HEK293T (cell line): ENCODE data around the gene RNF138.

Experiments
- CTCF ChIA-PET: fragments of 350-600 bp; formaldehyde crosslinking; extraction: SDS; loops from one replicate; lab custom pipeline; 2021; ENCODE audit warnings: antibody characterized with exemption, inconsistent platforms; lab: Yijun Ruan, JAX
- POLR2A ChIA-PET: fragments of 350-600 bp; formaldehyde crosslinking; extraction: SDS; loops from one replicate; lab custom pipeline; 2020; ENCODE audit warnings: antibody characterized with exemption, inconsistent platforms; lab: Yijun Ruan, JAX
- DNase-seq: peaks from one replicate; pipeline ENCODE4 v3.0.0; 2012; ENCODE audit warnings: mixed read lengths; ENCODE audit errors: extremely low spot score
- ARNT ChIP-seq: fragments of 450-650 bp; IDR thresholded peaks from 2 replicates; pipeline ENCODE4 v1.6.1; 2017; ENCODE audit warnings: mild to moderate bottlenecking
- BHLHE40 ChIP-seq: fragments of 450-650 bp; IDR thresholded peaks from 2 replicates; pipeline ENCODE4 v1.6.1; 2016; ENCODE audit warnings: mild to moderate bottlenecking, moderate library complexity, borderline replicate concordance
- CTBP1 ChIP-seq: fragments of 450-650 bp; IDR thresholded peaks from 2 replicates; pipeline ENCODE4 v1.6.1; 2016; ENCODE audit warnings: borderline replicate concordance
- ELF4 ChIP-seq: fragments of 450-650 bp; IDR thresholded peaks from 2 replicates; pipeline ENCODE4 v1.6.1; 2017; ENCODE audit warnings: antibody characterized with exemption
- FOXA1 ChIP-seq: fragments of 450-650 bp; IDR thresholded peaks from 2 replicates; pipeline ENCODE4 v1.6.1; 2016; ENCODE audit warnings: mild to moderate bottlenecking
- FOXK2 ChIP-seq: fragments of 450-650 bp; IDR thresholded peaks from 2 replicates; pipeline ENCODE4 v1.6.1; 2016; ENCODE audit warnings: mild to moderate bottlenecking
- FOXM1 ChIP-seq: fragments of 450-650 bp; IDR thresholded peaks from 2 replicates; pipeline ENCODE4 v1.6.1; 2017; ENCODE audit warnings: mild to moderate bottlenecking, borderline replicate concordance
- HDGF ChIP-seq: fragments of 450-650 bp; IDR thresholded peaks from 2 replicates; pipeline ENCODE4 v1.6.1; 2017; ENCODE audit warnings: antibody characterized with exemption, borderline replicate concordance
- L3MBTL2 ChIP-seq: fragments of 450-650 bp; conservative IDR thresholded peaks from 2 replicates; pipeline ENCODE4 v1.6.1; 2016; ENCODE audit warnings: mild to moderate bottlenecking
- LEF1 ChIP-seq: fragments of 450-650 bp; IDR thresholded peaks from 2 replicates; pipeline ENCODE4 v1.6.1; 2017; ENCODE audit warnings: mild to moderate bottlenecking, borderline replicate concordance
- NFRKB ChIP-seq: fragments of 450-650 bp; IDR thresholded peaks from 2 replicates; pipeline ENCODE4 v1.6.1; 2016; ENCODE audit warnings: mild to moderate bottlenecking, moderate library complexity
- PKNOX1 ChIP-seq: fragments of 450-650 bp; IDR thresholded peaks from 2 replicates; pipeline ENCODE4 v1.6.1; 2016
- SP1 ChIP-seq: fragments of 450-650 bp; IDR thresholded peaks from 2 replicates; pipeline ENCODE4 v1.6.1; 2017
- SUZ12 ChIP-seq: fragments of 450-650 bp; IDR thresholded peaks from 2 replicates; pipeline ENCODE4 v1.6.1; 2016; ENCODE audit warnings: mild to moderate bottlenecking
- TARDBP ChIP-seq: fragments of 450-650 bp; IDR thresholded peaks from 2 replicates; pipeline ENCODE4 v1.6.1; 2016
- ZNF384 ChIP-seq: fragments of 450-650 bp; IDR thresholded peaks from 2 replicates; pipeline ENCODE4 v1.6.1; 2016

RNF138 gene

GRCh38 chr18:32135625-32136024 lies 44.0 kb downstream of the RNF138 start:
- POLR2A ChIA-PET = no interaction called here
- DNase-seq = no peak
- no peak for TF ChIP-seq ARNT
- TF ChIP-seq L3MBTL2 = no peak
- no peak for TF ChIP-seq BHLHE40
- TF ChIP-seq NFRKB = no peak
- no peak for TF ChIP-seq LEF1
- no peak for TF ChIP-seq ZNF384
- no peak for TF ChIP-seq PKNOX1
- TF ChIP-seq CTBP1 = no peak
- no peak for TF ChIP-seq HDGF
- no peak for TF ChIP-seq SUZ12
- CTCF ChIA-PET = no interaction called here

GRCh38 chr18:32138332-32138982 lies 46.8 kb downstream of the RNF138 start:
- POLR2A ChIA-PET = no interaction called here
- CTCF ChIA-PET = no interaction called here
- TF ChIP-seq LEF1 = no peak
- no peak for TF ChIP-seq HDGF
- TF ChIP-seq TARDBP = no peak
- no peak for TF ChIP-seq L3MBTL2
- TF ChIP-seq SP1 = no peak
- no peak for TF ChIP-seq ELF4
- no peak for TF ChIP-seq BHLHE40
- no peak for TF ChIP-seq FOXK2
- TF ChIP-seq FOXA1 = no peak
- no peak for TF ChIP-seq ZNF384
- no peak for TF ChIP-seq CTBP1
- no peak for TF ChIP-seq ARNT

GRCh38 chr18:32139835-32140283 lies 48.2 kb downstream of the RNF138 start:
- TF ChIP-seq FOXM1 (no peak), ELF4 (no peak), SP1 (no peak), PKNOX1 (no peak), L3MBTL2 (no peak), BHLHE40 (no peak), ARNT (no peak), HDGF (no peak), NFRKB (no peak), FOXK2 (no peak), TARDBP (no peak), LEF1 (no peak)
- DNase-seq = no peak
- POLR2A ChIA-PET = no interaction called here
- CTCF ChIA-PET = interaction anchor here (0.5 to 1.3 kb wide), 4 partner anchors 17 to 399 kb away, joined by 3 to 8 read pairs (median 4); no protein-coding TSS in a partner anchor

More at GRCh38 chr18:32138332-32138982, 46.8 kb downstream of the RNF138 start:
- no peak for DNase-seq

- TF ChIP-seq BHLHE40 (no peak), PKNOX1 (peak; percentile 75)
- POLR2A ChIA-PET = no interaction called here
- DNase-seq = no peak
These were observed 56.7 kb downstream of the RNF138 start for GRCh38 chr18:32148185-32148870.

GRCh38 chr18:32152705-32153448 lies 61.2 kb downstream of the RNF138 start:
- TF ChIP-seq SUZ12 = no peak
- no peak for TF ChIP-seq FOXM1
- TF ChIP-seq CTBP1 = no peak
- TF ChIP-seq FOXK2 = no peak
- TF ChIP-seq ZNF384 = no peak
- TF ChIP-seq L3MBTL2 = no peak
- no peak for TF ChIP-seq TARDBP
- no peak for TF ChIP-seq FOXA1
- TF ChIP-seq ELF4 = no peak
- no peak for TF ChIP-seq HDGF
- POLR2A ChIA-PET = interaction anchor here (0.6 to 0.8 kb wide), 2 partner anchors 212 to 318 kb away, joined by 3 to 6 read pairs; partner anchors contain the start of gene GAREM1

More at GRCh38 chr18:32148185-32148870, 56.7 kb downstream of the RNF138 start:
- CTCF ChIA-PET = interaction anchor here (0.7 kb wide), 1 partner anchor 9 kb away, joined by 5 read pairs; no protein-coding TSS in a partner anchor

More at GRCh38 chr18:32152705-32153448, 61.2 kb downstream of the RNF138 start:
- no peak for DNase-seq
- CTCF ChIA-PET = no interaction called here
